GM23338 (cell line): Measurements from ENCODE around the gene CEP170B. TPM values are rescaled to one million over a fixed set of nuclear protein-coding genes. Genes with fewer than 3 reads are reported as not detected.

Experiments
- ATAC-seq: fragments of 200-7000 bp; cut with Tn5 transposase; 3 replicates; pipeline ENCODE4 v1.9.1; 2020
- DNase-seq: peaks from one replicate; pipeline ENCODE4 v3.0.0-alpha.2; 2015; ENCODE audit warnings: low spot score
- H2AFZ ChIP-seq: fragments of 200-600 bp; sonication (generic); 2 replicates; pipeline ENCODE4 v1.8.0; 2016; ENCODE audit warnings: antibody characterized with exemption, mild to moderate bottlenecking, moderate library complexity
- H3F3A ChIP-seq: fragments of 200-600 bp; sonication (generic); replicated peaks from 2 replicates; pipeline ENCODE4 v1.8.0; 2017; ENCODE audit warnings: antibody characterized with exemption, mixed run types, low read depth
- H3K27ac ChIP-seq: fragments of 200-600 bp; sonication (generic); 2 replicates; pipeline ENCODE4 v1.6.1; 2016; ENCODE audit warnings: low read depth
- H3K27me3 ChIP-seq: fragments of 200-600 bp; sonication (generic); 2 replicates; pipeline ENCODE4 v1.8.0; 2016; ENCODE audit warnings: mild to moderate bottlenecking, mixed run types, moderate library complexity; ENCODE audit not compliant: insufficient read depth
- H3K36me3 ChIP-seq: fragments of 200-600 bp; sonication (generic); 2 replicates; pipeline ENCODE4 v1.8.0; 2016; ENCODE audit warnings: mild to moderate bottlenecking; ENCODE audit not compliant: insufficient read depth
- H3K4me1 ChIP-seq: fragments of 200-600 bp; sonication (generic); 2 replicates; pipeline ENCODE4 v1.8.0; 2016; ENCODE audit warnings: mild to moderate bottlenecking, moderate library complexity; ENCODE audit not compliant: insufficient read depth
- H3K4me2 ChIP-seq: fragments of 200-600 bp; sonication (generic); 2 replicates; pipeline ENCODE4 v1.7.1; 2017; ENCODE audit warnings: mixed run types
- H3K4me3 ChIP-seq: fragments of 200-600 bp; sonication (generic); 2 replicates; pipeline ENCODE4 v1.6.1; 2016; ENCODE audit warnings: mixed run types
- H3K79me2 ChIP-seq: fragments of 200-600 bp; sonication (generic); replicated peaks from 2 replicates; pipeline ENCODE4 v1.8.0; 2017; ENCODE audit warnings: mild to moderate bottlenecking; ENCODE audit not compliant: insufficient read depth
- H3K9me2 ChIP-seq: fragments of 200-600 bp; sonication (generic); 2 replicates; pipeline ENCODE4 v1.8.0; 2017; ENCODE audit not compliant: insufficient read depth
- H4K20me1 ChIP-seq: fragments of 200-600 bp; sonication (generic); replicated peaks from 2 replicates; pipeline ENCODE4 v1.8.0; 2017; ENCODE audit warnings: mild to moderate bottlenecking; ENCODE audit not compliant: insufficient read depth
- H3K27ac Mint-ChIP-seq: 2 replicates; pipeline ENCODE4 v1.8.0; 2020; ENCODE audit warnings: inconsistent platforms, mild to moderate bottlenecking, moderate library complexity, mixed read lengths
- H3K27me3 Mint-ChIP-seq: 3 replicates; pipeline ENCODE4 v1.8.0; 2022; ENCODE audit warnings: low read depth, mild to moderate bottlenecking, moderate library complexity, mixed read lengths, inconsistent platforms; ENCODE audit not compliant: insufficient read depth, poor library complexity
- H3K36me3 Mint-ChIP-seq: 3 replicates; pipeline ENCODE4 v1.8.0; 2021; ENCODE audit warnings: low read depth, mild to moderate bottlenecking, inconsistent platforms, moderate library complexity, mixed read lengths
- H3K4me1 Mint-ChIP-seq: 3 replicates; pipeline ENCODE4 v1.8.0; 2020; ENCODE audit warnings: mild to moderate bottlenecking, inconsistent platforms, mixed read lengths
- H3K4me3 Mint-ChIP-seq: 3 replicates; pipeline ENCODE4 v1.8.0; 2021; ENCODE audit warnings: moderate library complexity, mild to moderate bottlenecking, inconsistent platforms, mixed read lengths
- H3K9me3 Mint-ChIP-seq: 3 replicates; pipeline ENCODE4 v1.8.0; 2020; ENCODE audit warnings: moderate library complexity, mild to moderate bottlenecking, inconsistent platforms, mixed read lengths
- CREB1 ChIP-seq: fragments of 250-450 bp; sonication (Bioruptor Pico); IDR thresholded peaks from 2 replicates; pipeline ENCODE4 v1.5.0; 2020; ENCODE audit warnings: low read depth, mild to moderate bottlenecking, moderate library complexity
- EZH2phosphoT487 ChIP-seq: fragments of 200-600 bp; sonication (generic); IDR thresholded peaks from one replicate; pipeline ENCODE4 v1.8.1; 2018; ENCODE audit warnings: antibody characterized with exemption; ENCODE audit not compliant: unreplicated experiment
- STAT1 ChIP-seq: IDR thresholded peaks from one replicate; pipeline ENCODE4 v1.6.1; 2016; ENCODE audit warnings: antibody characterized with exemption; ENCODE audit not compliant: unreplicated experiment
- polyA plus RNA-seq: library from polyadenylated mRNA; unstranded; fragments of >200 nt; fragmentation: Nextera tagmentation; extraction: Ambion mirVana; gene quantifications from 2 replicates; pipeline ENCODE4 v1.2.1, GENCODE V29; 2016
- total RNA-seq: library from RNA; depleted of rRNA; stranded (reverse); fragments of >200 nt; shearing (Covaris generic); gene quantifications from 2 replicates; pipeline ENCODE4 v1.2.3, GENCODE V29; 2014
- TF ChIP-seq, protein P1 (sequence below): IDR thresholded peaks from 2 replicates; pipeline ENCODE4 v1.6.1; 2016; ENCODE audit warnings: antibody characterized with exemption
- TF ChIP-seq, protein P2 (sequence below): fragments of 250-450 bp; sonication (Bioruptor Pico); IDR thresholded peaks from 2 replicates; pipeline ENCODE4 v1.5.0; 2020; ENCODE audit warnings: mild to moderate bottlenecking, moderate library complexity

CEP170B gene
- total and polyA plus RNA-seq, 2 experiments from 2014 or later, result 4.6 to 37.1 TPM

DNA sequence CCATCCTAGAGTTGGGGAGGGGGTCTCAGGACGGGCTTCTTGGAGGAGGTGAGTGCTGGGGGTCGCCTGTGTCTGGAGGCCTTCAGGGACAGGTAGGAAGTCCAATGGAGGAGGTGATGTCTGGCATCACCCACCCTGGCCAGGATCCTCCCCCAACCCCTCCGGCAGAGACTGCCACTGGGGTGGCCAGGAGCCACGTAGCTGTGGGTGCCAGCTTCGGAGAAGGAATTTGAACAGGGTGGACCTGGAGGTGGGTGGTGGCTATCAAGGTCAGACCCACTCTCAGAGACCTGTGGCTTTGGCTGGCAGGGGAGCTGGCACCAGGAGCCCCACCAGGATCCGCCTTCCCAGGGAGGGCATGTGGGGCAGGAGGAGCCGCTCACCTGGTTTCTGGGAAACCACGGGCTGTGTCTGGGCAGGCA lies 9.1 kb downstream of the CEP170B start:
- Histone ChIP-seq H3K4me3 (no peak overlapping the region), H3K4me1 (no peaks in the 10 kb centered on the region; the same call in 1 of the 2 replicates), H3K36me3 (no peaks in the 10 kb centered on the region), H3K9me2 (no peaks in the 10 kb centered on the region), H3K27me3 (no peaks in the 10 kb centered on the region), H4K20me1 (peaks cover 11% of the 10 kb centered on the region; the same call in 1 of the 2 replicates), H3F3A (no peaks in the 10 kb centered on the region; the same call in 1 of the 2 replicates), H3K4me2 (no peak overlapping the region), H3K79me2 (peaks cover 14% of the 10 kb centered on the region; the same call in 1 of the 2 replicates), H2AFZ (no peak overlapping the region), H3K27ac (no peak overlapping the region)
- H3K9me3 Mint-ChIP-seq, result no peaks in the 10 kb centered on the region
- H3K4me3 Mint-ChIP-seq, result no peak overlapping the region
- H3K4me1 Mint-ChIP-seq, result peaks cover 23% of the 10 kb centered on the region
- no peak for TF ChIP-seq EZH2phosphoT487
- TF ChIP-seq CREB1, result no peak
- TF ChIP-seq, protein P1, sequence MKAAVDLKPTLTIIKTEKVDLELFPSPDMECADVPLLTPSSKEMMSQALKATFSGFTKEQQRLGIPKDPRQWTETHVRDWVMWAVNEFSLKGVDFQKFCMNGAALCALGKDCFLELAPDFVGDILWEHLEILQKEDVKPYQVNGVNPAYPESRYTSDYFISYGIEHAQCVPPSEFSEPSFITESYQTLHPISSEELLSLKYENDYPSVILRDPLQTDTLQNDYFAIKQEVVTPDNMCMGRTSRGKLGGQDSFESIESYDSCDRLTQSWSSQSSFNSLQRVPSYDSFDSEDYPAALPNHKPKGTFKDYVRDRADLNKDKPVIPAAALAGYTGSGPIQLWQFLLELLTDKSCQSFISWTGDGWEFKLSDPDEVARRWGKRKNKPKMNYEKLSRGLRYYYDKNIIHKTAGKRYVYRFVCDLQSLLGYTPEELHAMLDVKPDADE, result no peak
- no peak for TF ChIP-seq STAT1
- TF ChIP-seq, protein P2, sequence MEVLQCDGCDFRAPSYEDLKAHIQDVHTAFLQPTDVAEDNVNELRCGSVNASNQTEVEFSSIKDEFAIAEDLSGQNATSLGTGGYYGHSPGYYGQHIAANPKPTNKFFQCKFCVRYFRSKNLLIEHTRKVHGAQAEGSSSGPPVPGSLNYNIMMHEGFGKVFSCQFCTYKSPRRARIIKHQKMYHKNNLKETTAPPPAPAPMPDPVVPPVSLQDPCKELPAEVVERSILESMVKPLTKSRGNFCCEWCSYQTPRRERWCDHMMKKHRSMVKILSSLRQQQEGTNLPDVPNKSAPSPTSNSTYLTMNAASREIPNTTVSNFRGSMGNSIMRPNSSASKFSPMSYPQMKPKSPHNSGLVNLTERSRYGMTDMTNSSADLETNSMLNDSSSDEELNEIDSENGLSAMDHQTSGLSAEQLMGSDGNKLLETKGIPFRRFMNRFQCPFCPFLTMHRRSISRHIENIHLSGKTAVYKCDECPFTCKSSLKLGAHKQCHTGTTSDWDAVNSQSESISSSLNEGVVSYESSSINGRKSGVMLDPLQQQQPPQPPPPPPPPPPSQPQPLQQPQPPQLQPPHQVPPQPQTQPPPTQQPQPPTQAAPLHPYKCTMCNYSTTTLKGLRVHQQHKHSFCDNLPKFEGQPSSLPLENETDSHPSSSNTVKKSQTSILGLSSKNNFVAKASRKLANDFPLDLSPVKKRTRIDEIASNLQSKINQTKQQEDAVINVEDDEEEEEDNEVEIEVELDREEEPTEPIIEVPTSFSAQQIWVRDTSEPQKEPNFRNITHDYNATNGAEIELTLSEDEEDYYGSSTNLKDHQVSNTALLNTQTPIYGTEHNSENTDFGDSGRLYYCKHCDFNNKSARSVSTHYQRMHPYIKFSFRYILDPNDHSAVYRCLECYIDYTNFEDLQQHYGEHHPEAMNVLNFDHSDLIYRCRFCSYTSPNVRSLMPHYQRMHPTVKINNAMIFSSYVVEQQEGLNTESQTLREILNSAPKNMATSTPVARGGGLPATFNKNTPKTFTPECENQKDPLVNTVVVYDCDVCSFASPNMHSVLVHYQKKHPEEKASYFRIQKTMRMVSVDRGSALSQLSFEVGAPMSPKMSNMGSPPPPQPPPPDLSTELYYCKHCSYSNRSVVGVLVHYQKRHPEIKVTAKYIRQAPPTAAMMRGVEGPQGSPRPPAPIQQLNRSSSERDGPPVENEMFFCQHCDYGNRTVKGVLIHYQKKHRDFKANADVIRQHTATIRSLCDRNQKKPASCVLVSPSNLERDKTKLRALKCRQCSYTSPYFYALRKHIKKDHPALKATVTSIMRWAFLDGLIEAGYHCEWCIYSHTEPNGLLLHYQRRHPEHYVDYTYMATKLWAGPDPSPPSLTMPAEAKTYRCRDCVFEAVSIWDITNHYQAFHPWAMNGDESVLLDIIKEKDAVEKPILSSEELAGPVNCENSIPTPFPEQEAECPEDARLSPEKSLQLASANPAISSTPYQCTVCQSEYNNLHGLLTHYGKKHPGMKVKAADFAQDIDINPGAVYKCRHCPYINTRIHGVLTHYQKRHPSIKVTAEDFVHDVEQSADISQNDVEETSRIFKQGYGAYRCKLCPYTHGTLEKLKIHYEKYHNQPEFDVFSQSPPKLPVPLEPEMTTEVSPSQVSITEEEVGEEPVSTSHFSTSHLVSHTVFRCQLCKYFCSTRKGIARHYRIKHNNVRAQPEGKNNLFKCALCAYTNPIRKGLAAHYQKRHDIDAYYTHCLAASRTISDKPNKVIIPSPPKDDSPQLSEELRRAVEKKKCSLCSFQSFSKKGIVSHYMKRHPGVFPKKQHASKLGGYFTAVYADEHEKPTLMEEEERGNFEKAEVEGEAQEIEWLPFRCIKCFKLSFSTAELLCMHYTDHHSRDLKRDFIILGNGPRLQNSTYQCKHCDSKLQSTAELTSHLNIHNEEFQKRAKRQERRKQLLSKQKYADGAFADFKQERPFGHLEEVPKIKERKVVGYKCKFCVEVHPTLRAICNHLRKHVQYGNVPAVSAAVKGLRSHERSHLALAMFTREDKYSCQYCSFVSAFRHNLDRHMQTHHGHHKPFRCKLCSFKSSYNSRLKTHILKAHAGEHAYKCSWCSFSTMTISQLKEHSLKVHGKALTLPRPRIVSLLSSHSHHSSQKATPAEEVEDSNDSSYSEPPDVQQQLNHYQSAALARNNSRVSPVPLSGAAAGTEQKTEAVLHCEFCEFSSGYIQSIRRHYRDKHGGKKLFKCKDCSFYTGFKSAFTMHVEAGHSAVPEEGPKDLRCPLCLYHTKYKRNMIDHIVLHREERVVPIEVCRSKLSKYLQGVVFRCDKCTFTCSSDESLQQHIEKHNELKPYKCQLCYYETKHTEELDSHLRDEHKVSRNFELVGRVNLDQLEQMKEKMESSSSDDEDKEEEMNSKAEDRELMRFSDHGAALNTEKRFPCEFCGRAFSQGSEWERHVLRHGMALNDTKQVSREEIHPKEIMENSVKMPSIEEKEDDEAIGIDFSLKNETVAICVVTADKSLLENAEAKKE, result no peak
- peaks cover 17% of the 10 kb centered on the region for H3K27me3 Mint-ChIP-seq
- no peak overlapping the region for H3K27ac Mint-ChIP-seq
- H3K36me3 Mint-ChIP-seq, result peaks cover 1% of the 10 kb centered on the region; the same call in 1 of the 3 replicates
- DNase-seq (no peak), ATAC-seq (no peak)
